A673 (cell line): Measurements from ENCODE around the gene EXOC3L4.

Experiments used
- EZH2 ChIP-seq: fragments of 200-600 bp; sonication (generic); IDR thresholded peaks from 2 replicates; pipeline ENCODE4 v1.6.1; 2017; ENCODE audit warnings: borderline replicate concordance, low read depth, mild to moderate bottlenecking, mixed read lengths, antibody characterized with exemption, low read length; ENCODE audit not compliant: poor library complexity, severe bottlenecking
- TF ChIP-seq, protein P1 (sequence below): fragments of 300-800, 200-600 bp; sonication (generic); conservative IDR thresholded peaks from 2 replicates; pipeline ENCODE4 v1.5.1; 2017; ENCODE audit warnings: low read depth, mild to moderate bottlenecking, antibody characterized with exemption, low read length, moderate library complexity, mixed read lengths

DNA sequence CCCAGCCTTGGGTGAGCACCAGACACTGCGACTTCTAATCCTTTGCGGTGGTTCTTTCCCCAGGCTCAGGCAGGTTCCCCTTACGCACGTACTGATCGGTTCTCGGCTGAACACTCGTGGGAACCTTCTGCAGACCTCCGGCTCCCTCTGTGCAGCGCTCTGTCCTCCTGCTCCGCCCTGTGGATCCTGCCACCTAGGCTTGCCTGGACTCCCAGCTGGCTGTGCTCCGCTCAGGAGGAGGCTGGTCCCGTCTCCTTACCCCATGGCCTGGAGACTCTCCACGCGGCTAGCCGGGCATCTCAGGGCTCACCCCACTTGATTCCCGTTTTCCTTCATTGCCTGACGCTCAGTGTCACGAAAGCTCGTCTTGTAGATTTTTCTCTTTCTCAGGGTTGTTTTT lies 63.4 kb downstream of the EXOC3L4 start:
- TF ChIP-seq, protein P1, sequence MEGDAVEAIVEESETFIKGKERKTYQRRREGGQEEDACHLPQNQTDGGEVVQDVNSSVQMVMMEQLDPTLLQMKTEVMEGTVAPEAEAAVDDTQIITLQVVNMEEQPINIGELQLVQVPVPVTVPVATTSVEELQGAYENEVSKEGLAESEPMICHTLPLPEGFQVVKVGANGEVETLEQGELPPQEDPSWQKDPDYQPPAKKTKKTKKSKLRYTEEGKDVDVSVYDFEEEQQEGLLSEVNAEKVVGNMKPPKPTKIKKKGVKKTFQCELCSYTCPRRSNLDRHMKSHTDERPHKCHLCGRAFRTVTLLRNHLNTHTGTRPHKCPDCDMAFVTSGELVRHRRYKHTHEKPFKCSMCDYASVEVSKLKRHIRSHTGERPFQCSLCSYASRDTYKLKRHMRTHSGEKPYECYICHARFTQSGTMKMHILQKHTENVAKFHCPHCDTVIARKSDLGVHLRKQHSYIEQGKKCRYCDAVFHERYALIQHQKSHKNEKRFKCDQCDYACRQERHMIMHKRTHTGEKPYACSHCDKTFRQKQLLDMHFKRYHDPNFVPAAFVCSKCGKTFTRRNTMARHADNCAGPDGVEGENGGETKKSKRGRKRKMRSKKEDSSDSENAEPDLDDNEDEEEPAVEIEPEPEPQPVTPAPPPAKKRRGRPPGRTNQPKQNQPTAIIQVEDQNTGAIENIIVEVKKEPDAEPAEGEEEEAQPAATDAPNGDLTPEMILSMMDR: no peak
- TF ChIP-seq EZH2: no peak
